ENCODE results near the gene ABHD12B.

DNA sequence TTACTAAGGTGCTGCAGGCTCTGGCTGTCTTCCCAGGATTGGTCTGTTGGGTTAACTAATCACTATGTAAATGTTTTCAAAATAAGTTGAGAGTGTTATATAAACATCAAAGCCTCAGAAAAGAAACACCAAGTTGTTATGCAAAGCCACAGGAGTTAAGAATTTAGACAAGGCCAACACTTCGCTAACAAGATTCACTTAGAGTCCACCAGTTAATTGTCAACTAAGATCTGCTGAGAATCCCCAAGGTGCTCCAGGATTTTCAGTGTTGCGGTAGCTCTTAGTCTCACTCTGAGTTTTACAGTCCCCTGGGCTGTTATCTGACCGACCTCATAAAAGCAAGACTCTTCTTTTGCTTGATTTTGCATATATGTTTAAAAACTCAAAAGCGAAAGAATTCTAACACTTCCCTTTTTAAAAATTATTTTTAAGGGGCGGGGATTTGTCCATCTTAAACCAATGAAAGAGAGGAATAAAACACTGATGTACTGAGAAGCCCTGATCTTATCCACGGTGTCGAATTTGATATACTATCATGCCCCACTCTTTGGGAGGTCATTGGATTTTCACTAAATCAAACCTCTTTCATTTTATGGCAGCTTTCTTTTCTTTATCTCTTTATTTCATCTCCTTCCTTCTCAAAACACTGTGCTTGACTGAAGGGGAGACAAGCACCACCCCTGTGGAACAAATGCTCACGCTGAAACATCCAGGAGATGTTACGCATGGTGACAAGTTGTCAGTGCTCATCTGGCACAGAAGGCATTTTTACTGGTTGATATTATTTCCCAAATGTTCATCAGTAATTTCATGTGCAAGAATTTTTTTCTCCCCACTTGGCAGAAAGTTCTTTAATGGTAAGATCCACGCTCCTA is 47.9 kb upstream of the ABHD12B start:
- TF ChIP-seq, protein P1, sequence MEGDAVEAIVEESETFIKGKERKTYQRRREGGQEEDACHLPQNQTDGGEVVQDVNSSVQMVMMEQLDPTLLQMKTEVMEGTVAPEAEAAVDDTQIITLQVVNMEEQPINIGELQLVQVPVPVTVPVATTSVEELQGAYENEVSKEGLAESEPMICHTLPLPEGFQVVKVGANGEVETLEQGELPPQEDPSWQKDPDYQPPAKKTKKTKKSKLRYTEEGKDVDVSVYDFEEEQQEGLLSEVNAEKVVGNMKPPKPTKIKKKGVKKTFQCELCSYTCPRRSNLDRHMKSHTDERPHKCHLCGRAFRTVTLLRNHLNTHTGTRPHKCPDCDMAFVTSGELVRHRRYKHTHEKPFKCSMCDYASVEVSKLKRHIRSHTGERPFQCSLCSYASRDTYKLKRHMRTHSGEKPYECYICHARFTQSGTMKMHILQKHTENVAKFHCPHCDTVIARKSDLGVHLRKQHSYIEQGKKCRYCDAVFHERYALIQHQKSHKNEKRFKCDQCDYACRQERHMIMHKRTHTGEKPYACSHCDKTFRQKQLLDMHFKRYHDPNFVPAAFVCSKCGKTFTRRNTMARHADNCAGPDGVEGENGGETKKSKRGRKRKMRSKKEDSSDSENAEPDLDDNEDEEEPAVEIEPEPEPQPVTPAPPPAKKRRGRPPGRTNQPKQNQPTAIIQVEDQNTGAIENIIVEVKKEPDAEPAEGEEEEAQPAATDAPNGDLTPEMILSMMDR (IDR thresholded peaks at IDR 0.05): no peak
- TF ChIP-seq EZH2phosphoT487 (IDR thresholded peaks at IDR 0.05): no peak

All from neural progenitor cell (in vitro differentiated cells).